Subcutaneous abdominal adipose tissue (tissue), 5 donors: ENCODE results near the gene PRKD1.
A peak's percentile ranks its signal among the peaks of the same experiment; 100 is the strongest.
"Not testable (repeated sequence)": the region's sequence is repeated elsewhere in the genome, so short reads cannot be mapped to it uniquely, and the experiment has no call there.

Experiments used
- H3K27ac ChIP-seq: one replicate; pipeline ENCODE4 v1.7.0; 2013; ENCODE audit warnings: low read depth, mild to moderate bottlenecking, inconsistent platforms, low read length, moderate library complexity
- H3K27me3 ChIP-seq, 5 donors: one replicate each; pipeline ENCODE4 v1.7.0; 2013; ENCODE audit warnings: low read length in 5 of 5, inconsistent platforms in 1 of 5; ENCODE audit not compliant: control insufficient read depth in 5 of 5, insufficient read depth in 4 of 5
- H3K36me3 ChIP-seq, 5 donors: one replicate each; pipeline ENCODE4 v1.7.0; 2013; ENCODE audit warnings: low read length in 5 of 5; ENCODE audit not compliant: control insufficient read depth in 5 of 5, insufficient read depth in 5 of 5
- H3K4me1 ChIP-seq, 5 donors: one replicate each; pipeline ENCODE4 v1.7.0; 2013; ENCODE audit warnings: low read length in 5 of 5, mild to moderate bottlenecking in 3 of 5, moderate library complexity in 1 of 5; ENCODE audit not compliant: control insufficient read depth in 5 of 5, insufficient read depth in 5 of 5
- H3K4me3 ChIP-seq, 5 donors: one replicate each; pipeline ENCODE4 v1.7.0; 2013; ENCODE audit warnings: low read length in 5 of 5, low read depth in 1 of 5
- H3K9ac ChIP-seq, 5 donors: one replicate each; pipeline ENCODE4 v1.7.0; 2013; ENCODE audit warnings: low read length in 5 of 5, mild to moderate bottlenecking in 4 of 5, moderate library complexity in 3 of 5
- H3K9me3 ChIP-seq, 5 donors: one replicate each; pipeline ENCODE4 v1.7.0; 2013; ENCODE audit warnings: low read length in 5 of 5; ENCODE audit not compliant: control insufficient read depth in 5 of 5
- donor health status: healthy.
- donor health status: healthy.
- donor health status: healthy.
- donor health status: healthy.
- donor health status: healthy.

The PRKD1 gene

DNA sequence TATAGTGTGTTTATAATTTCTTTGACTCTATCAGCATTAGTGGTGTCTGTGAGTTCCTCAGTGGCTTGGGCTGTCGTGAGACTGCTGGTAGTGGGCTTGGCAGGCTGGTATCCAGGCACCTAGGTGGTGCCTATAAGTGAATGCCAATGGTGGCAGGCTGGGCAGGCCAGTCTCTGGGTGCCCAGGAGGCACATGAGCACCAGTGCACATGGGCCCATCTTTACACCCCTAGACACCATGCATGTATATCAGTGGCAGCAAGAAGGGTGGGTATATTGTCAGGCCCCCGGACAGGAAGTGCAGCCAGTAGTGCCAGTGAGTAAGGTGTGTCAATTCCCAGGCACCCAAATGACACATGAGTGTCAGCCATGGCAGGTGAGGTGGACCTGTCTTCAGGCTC is 138.2 kb downstream of the PRKD1 start:
- Histone ChIP-seq H3K27me3 (no peaks in the 10 kb centered on the region), H3K4me3 (no peak overlapping the region), H3K27ac (no peak overlapping the region), H3K9me3 (no peaks in the 10 kb centered on the region), H3K9ac (no peak overlapping the region), H3K4me1 (peaks cover 0 to 4% (median 0%) of the 10 kb centered on the region in 5 donors), H3K36me3 (no peaks in the 10 kb centered on the region)

DNA sequence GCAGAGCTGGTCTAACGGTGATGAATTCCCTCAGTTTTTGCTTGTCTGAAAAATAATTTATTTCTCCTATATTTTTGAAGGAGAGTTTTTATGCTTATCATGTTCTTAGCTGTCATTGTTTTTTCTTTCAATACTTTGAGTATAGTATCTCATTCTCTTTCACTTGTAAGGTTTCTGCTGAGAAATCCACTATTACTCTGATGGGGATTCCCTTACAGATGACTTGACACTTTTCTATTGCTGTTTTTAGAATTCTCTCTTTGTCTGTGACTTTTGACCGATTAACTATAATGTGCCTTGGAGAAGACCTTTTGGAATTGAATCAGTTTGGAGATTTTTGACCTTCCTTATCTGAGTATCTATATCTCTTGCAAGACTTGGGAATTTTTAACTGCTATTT is 139.6 kb downstream of the PRKD1 start:
- H3K27ac ChIP-seq = no peak overlapping the region

DNA sequence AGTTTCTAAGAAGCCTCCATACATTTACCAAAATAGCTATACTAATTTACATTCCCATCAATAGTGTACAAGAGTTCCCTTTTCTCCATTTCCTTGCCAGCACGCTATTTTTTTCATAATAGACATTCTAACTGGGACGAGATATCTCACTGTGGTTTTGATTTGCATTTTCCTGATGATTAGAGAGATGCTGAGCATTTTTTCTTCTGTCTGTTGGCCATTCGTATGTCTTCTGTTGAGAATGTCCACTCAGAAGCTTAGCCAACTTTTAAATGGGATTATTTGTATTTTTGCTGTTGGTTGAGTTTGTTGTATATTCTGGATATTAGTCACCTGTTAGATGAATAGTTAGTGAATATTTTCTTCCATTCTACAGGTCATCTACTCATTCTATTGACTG is 144.1 kb downstream of the PRKD1 start:
- H3K4me1 ChIP-seq = peaks cover 0 to 4% (median 0%) of the 10 kb centered on the region in 5 donors
- H3K27ac ChIP-seq = no peak overlapping the region
- no peak overlapping the region for H3K4me3 ChIP-seq
- H3K27me3 ChIP-seq = no peaks in the 10 kb centered on the region
- H3K9ac ChIP-seq = no peak overlapping the region
- H3K9me3 ChIP-seq = peaks cover 0 to 5% (median 0%) of the 10 kb centered on the region in 5 donors
- no peaks in the 10 kb centered on the region for H3K36me3 ChIP-seq

More for the DNA sequence above, 139.6 kb downstream of the PRKD1 start:
- Histone ChIP-seq H3K4me3 (no peak overlapping the region), H3K9me3 (peaks cover 0 to 5% (median 0%) of the 10 kb centered on the region in 5 donors), H3K9ac (no peak overlapping the region), H3K4me1 (peaks cover 0 to 4% (median 0%) of the 10 kb centered on the region in 5 donors), H3K27me3 (no peaks in the 10 kb centered on the region), H3K36me3 (no peaks in the 10 kb centered on the region)

DNA sequence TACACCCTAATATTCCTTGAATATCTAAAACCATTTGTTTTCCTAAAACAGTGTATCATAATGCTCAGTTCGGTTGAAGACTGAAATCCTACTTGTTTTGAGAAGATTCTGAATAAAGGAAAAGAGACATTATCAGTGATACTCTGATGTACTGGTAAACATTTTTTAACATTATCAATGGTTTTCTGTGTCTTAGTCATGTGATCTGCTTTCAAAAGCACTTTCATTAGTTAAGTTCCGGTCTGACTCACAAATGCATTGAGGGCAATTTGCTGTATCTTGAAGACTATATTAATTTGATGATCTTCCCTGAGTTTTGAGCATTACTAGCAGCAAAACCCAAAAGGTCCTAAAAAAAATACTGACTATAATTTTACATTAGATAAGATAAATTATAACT is 145.6 kb downstream of the PRKD1 start:
- peaks cover 0 to 5% (median 0%) of the 10 kb centered on the region in 5 donors for H3K9me3 ChIP-seq
- no peak overlapping the region for H3K27ac ChIP-seq
- no peak overlapping the region for H3K9ac ChIP-seq
- H3K36me3 ChIP-seq = no peaks in the 10 kb centered on the region
- no peak overlapping the region for H3K4me3 ChIP-seq
- no peaks in the 10 kb centered on the region for H3K4me1 ChIP-seq
- no peaks in the 10 kb centered on the region for H3K27me3 ChIP-seq

DNA sequence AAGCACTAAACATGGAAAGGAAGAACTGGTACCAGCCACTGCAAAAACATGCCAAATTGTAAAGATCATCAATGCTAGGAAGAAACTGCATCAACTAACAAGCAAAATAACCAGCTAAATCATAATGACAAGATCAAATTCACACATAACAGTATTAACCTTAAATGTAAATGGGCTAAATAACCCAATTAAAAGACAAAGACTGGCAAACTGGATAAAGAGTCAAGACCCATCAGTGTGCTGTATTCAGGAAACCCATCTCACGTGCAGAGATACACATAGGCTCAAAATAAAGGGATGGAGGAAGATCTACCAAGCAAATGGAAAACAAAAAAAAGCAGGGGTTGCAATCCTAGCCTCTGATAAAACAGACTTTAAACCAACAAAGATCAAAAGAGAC is 150.5 kb downstream of the PRKD1 start:
- H3K27ac ChIP-seq, H3K9ac ChIP-seq, H3K36me3 ChIP-seq, H3K9me3 ChIP-seq, H3K27me3 ChIP-seq, H3K4me1 ChIP-seq, H3K4me3 ChIP-seq: not testable (repeated sequence)

DNA sequence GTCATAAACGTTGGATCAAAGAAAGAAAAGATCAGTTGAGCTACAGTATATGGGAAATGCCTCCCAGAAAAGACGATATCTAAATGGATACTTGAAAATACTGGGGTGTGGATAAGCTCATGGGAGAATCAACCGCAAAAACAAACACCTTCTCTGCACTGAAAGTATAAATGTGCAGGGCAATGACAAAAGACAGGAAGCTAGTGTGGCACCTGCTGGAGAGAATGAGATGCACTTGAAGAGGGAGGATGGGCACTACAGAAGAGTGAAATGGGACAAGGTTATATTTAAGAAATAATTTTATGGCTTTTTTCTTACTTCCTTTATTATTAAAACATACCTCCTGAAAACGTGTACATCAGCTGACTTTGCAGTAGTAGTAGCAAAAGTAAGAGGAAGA is 153.7 kb downstream of the PRKD1 start:
- no peak overlapping the region for H3K4me3 ChIP-seq
- no peaks in the 10 kb centered on the region for H3K27me3 ChIP-seq
- no peak overlapping the region for H3K27ac ChIP-seq
- H3K36me3 ChIP-seq = no peaks in the 10 kb centered on the region
- no peak overlapping the region for H3K9ac ChIP-seq
- no peaks in the 10 kb centered on the region for H3K4me1 ChIP-seq
- H3K9me3 ChIP-seq = peaks cover 0 to 12% (median 6%) of the 10 kb centered on the region in 5 donors

DNA sequence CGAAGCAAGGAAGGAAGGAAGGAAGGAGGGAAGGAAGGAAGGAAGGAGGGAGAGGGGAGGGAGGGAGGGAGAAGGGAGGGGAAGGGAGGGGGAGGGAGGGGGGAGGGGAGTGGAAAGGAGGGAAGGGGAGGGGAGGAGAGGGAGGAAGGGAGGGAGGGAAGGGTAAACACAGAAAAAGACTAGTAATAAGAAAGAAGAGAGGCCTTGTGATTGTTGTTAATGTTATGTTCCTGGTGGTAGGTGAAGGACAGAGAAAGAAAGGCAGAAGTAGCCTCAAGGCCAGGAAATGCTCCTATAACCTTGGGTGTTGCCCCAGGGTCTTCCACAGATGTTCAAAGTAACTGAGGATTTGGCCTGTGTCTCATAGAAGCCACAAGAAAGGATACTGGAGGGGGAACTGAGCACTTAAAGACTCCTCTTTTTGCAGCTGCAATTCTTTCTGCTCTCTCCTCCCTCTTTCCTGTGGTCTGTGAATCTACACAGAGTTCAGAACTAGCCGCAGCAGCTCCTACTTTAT is 164.2 kb downstream of the PRKD1 start:
- H3K27ac ChIP-seq = no peak overlapping the region
- peaks cover 0 to 3% (median 0%) of the 10 kb centered on the region in 5 donors for H3K9me3 ChIP-seq

DNA sequence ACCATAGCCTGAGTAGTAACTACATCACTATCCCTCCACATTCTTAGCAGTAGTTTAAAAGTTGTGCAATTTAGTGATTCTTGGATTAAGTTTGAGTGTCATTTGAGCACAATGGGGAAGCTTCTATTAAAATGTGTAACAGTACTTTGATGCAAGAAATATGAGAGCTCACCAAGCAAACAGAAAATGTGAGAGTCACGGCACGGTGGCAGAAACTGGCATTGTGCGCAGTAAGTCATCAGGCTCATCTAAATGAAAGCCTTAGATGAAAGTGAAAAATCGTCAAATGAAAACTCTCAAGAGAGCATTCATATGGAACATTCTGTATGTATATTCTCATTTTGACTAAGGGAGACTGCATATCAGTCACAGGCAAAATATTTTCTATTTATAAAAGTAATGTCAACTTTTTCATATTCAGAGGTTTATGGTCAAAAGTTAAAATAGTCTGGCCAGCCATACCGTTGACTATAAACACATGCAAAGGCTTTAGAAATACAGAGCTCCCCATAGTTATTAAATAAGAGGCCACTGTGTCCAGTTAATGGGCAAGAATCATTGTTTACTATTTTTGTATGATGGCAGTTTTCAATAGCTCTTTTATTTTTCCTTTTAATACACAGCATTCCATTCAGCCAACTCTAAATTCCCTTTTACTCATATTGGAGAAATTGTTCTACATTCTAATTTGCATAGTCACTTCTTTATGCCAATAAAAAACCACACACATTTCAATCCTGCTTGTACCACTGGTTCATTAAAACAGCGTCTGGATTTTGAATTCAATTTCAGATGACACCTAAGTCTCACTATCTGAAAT is 167.9 kb downstream of the PRKD1 start:
- no peak overlapping the region for H3K27ac ChIP-seq
- peaks cover 2 to 21% (median 3%) of the 10 kb centered on the region in 5 donors for H3K4me1 ChIP-seq
- H3K27me3 ChIP-seq = no peaks in the 10 kb centered on the region
- peaks cover 0 to 3% (median 2%) of the 10 kb centered on the region in 5 donors for H3K9me3 ChIP-seq
- H3K4me3 ChIP-seq = no peak overlapping the region
- no peak overlapping the region for H3K9ac ChIP-seq
- H3K36me3 ChIP-seq = no peaks in the 10 kb centered on the region

More for the DNA sequence above, 164.2 kb downstream of the PRKD1 start:
- Histone ChIP-seq H3K4me1 (peaks cover 0 to 13% (median 0%) of the 10 kb centered on the region in 5 donors), H3K27me3 (no peaks in the 10 kb centered on the region), H3K9ac (no peak overlapping the region), H3K4me3 (no peak overlapping the region), H3K36me3 (no peaks in the 10 kb centered on the region)

DNA sequence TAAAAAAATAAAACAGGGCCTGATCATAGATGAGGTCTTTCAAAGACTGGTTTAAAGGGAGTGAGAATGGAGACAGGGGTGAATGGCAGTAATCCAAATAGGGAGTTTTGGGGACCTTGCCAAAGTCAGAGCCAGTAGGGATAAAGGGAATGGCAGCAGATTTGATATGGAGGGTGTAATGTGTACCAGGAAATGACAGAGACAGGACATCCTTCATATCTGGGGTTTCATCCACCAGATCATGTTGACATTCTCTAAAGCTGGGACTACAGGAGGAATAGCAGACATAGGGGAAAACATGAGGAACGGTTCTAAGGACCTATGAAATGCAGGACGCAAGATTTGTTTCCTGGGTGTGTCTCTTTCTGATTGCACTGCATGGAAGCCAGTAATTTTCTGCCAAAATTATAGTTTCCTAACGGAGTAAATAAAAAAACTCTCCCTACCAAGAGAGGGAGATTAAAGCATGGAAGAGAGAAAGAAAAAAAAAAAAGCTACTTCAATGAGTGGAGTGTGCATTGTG is 169.9 kb downstream of the PRKD1 start:
- peak overlapping the region in 1 of 5 donors; percentile 36 for H3K4me3 ChIP-seq
- H3K27me3 ChIP-seq = no peaks in the 10 kb centered on the region
- no peak overlapping the region for H3K9ac ChIP-seq
- no peak overlapping the region for H3K27ac ChIP-seq
- H3K9me3 ChIP-seq = peaks cover 0 to 3% (median 0%) of the 10 kb centered on the region in 5 donors
- H3K36me3 ChIP-seq = no peaks in the 10 kb centered on the region
- H3K4me1 ChIP-seq = peaks cover 2 to 18% (median 3%) of the 10 kb centered on the region in 5 donors

DNA sequence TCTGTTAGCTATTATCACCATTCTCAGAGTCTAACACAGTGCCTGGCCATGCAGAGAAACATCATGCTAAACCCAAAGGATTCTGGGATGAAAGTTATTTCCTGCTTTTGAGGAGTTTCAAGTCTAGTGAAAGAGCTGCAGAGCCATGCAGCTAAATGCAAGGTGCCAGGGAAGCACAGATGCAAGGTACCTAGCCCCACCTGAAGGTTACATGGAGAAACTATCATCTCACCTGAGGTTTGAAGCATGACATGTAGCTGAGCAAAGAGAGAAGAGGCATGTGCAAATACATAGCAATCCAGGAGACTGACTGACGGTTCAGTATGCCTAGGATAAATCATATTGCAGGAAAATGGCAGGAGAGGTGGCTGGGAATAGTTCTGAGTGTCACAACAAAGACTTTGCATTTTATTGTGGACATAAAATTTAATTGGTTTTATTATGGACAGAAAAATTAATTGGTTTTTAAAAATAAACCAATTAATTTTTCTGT is 170.4 kb downstream of the PRKD1 start:
- Histone ChIP-seq H3K27me3 (no peaks in the 10 kb centered on the region), H3K27ac (no peak overlapping the region), H3K4me3 (no peak overlapping the region), H3K9me3 (peaks cover 0 to 3% (median 0%) of the 10 kb centered on the region in 5 donors), H3K4me1 (peaks cover 2 to 21% (median 3%) of the 10 kb centered on the region in 5 donors), H3K9ac (no peak overlapping the region), H3K36me3 (no peaks in the 10 kb centered on the region)
